ENCODE measurements around the gene KLF6. TPM values are rescaled to one million over a fixed set of nuclear protein-coding genes. Genes with fewer than 3 reads are reported as not detected.

The KLF6 gene
- polyA plus RNA-seq, 1 of the 3 experiments (the other 2 are of a cell fraction) = 148 TPM

- H3F3A ChIP-seq (replicated peaks; ENCODE audit: insufficient read depth) = peaks cover 31% of the 10 kb centered on the region
- TF ChIP-seq USF2 (IDR thresholded peaks at IDR 0.05; ENCODE audit: borderline replicate concordance, low read depth, low read length) = no peak
- no peak for TF ChIP-seq RCOR1 (IDR thresholded peaks at IDR 0.05; ENCODE audit: low read length)
- TF ChIP-seq, protein P1, sequence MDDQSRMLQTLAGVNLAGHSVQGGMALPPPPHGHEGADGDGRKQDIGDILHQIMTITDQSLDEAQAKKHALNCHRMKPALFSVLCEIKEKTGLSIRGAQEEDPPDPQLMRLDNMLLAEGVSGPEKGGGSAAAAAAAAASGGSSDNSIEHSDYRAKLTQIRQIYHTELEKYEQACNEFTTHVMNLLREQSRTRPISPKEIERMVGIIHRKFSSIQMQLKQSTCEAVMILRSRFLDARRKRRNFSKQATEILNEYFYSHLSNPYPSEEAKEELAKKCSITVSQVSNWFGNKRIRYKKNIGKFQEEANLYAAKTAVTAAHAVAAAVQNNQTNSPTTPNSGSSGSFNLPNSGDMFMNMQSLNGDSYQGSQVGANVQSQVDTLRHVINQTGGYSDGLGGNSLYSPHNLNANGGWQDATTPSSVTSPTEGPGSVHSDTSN (IDR thresholded peaks at IDR 0.05) = peak; percentile 70
- TF ChIP-seq EP300 (IDR thresholded peaks at IDR 0.05; ENCODE audit: borderline replicate concordance in 1 of 2, low read depth in 1 of 2, low read length in 1 of 2) = peak; percentile 9 to 62; a peak in 1 of 4 replicates
- peak; percentile 48; the same call in 1 of the 2 replicates for TF ChIP-seq JUND (IDR thresholded peaks at IDR 0.05)
- no peak for TF ChIP-seq EZH2phosphoT487 (IDR thresholded peaks at IDR 0.05; ENCODE audit: borderline replicate concordance, low read depth)
- TF ChIP-seq FOSL2 (IDR thresholded peaks at IDR 0.05; ENCODE audit: borderline replicate concordance, low read depth) = peak; percentile 60; the same call in 1 of the 2 replicates
- TF ChIP-seq MEF2A (IDR thresholded peaks at IDR 0.05; ENCODE audit: borderline replicate concordance, low read depth) = no peak
- TF ChIP-seq NFIC (IDR thresholded peaks at IDR 0.05; ENCODE audit: borderline replicate concordance) = no peak
- peak overlapping the region; percentile 6; the same call in 1 of the 2 replicates for H3K9ac ChIP-seq
- no peaks in the 10 kb centered on the region for H3K9me3 ChIP-seq
- H3K4me3 ChIP-seq (ENCODE audit: low read depth in 2 of 2, low read length in 1 of 2) = no peak overlapping the region
- peak overlapping the region; percentile 39 to 90 for H3K27ac ChIP-seq (ENCODE audit: low read depth in 2 of 2, low read length in 1 of 2)
- no peaks in the 10 kb centered on the region for H3K36me3 ChIP-seq (replicated peaks in 1 of 2; ENCODE audit: control insufficient read depth in 1 of 2, insufficient read depth in 2 of 2, low read length in 1 of 2)
- peaks cover 9 to 30% of the 10 kb centered on the region in 2 experiments for H3K4me1 ChIP-seq (ENCODE audit: control insufficient read depth in 1 of 2, insufficient read depth in 2 of 2, low read depth in 1 of 2, low read length in 1 of 2)
- H2AFZ ChIP-seq (ENCODE audit: low read depth) = no peak overlapping the region
- whole genome bisulfite sequencing (ENCODE audit: low lambda C conversion rate) = 59% methylated on average over 14 of the region's 14 CpGs
- ChIA-PET CTCF (interaction anchor here (1.4 kb wide), 1 partner anchor 35 kb away, joined by 3 read pairs; no protein-coding TSS in a partner anchor), POLR2A (no interaction called here)
- no peaks in the 10 kb centered on the region for H3K79me2 ChIP-seq (ENCODE audit: insufficient read depth)
- peak overlapping the region; percentile 67 for H3K4me2 ChIP-seq
- H4K20me1 ChIP-seq (ENCODE audit: insufficient read depth) = no peaks in the 10 kb centered on the region
- DNase-seq = no peak
- H3K27me3 ChIP-seq (ENCODE audit: insufficient read depth) = no peaks in the 10 kb centered on the region
- no peaks in the 10 kb centered on the region for H3K9me2 ChIP-seq
Observed at GRCh38 chr10:3755440-3756359, 29.3 kb downstream of the KLF6 start.

DNA sequence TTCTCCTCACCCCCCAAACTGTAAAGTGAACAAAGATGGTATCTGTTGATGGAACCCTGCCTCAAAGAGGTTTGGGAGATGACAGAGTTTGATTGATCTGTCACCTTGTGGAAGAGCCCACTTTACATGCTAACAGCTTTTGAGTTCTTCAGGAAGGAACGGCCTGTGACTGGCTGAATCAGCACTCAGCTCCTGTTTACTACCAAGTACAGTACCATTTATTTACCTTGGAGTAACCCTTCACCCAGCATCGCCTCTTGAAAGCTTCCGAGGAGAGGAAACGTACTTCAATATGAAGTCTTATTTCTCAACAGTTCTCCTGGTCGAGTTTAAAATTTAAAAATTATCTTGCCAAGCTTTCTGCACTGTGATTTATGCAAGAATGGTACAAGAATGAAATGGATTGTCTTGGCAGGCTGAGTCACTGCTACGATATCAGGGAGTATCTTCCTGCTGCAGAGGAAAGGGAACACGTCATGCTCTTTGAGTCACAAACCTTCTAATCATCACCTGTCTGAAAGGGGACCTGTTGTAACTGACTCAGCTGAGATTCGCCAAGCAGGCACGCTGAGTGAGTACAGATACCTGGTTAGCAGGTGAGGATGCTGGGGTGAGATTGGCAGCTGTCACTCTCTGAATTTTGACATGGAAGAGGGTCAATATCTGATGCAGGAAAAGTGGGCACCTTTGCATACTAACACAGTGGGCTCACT, 30.1 kb downstream of the KLF6 start:
- H3K79me2 ChIP-seq (ENCODE audit: insufficient read depth) = no peaks in the 10 kb centered on the region
- H3K27ac ChIP-seq (ENCODE audit: low read depth in 2 of 2, low read length in 1 of 2) = peak overlapping the region; percentile 65 to 90
- no peak overlapping the region; the same call in 1 of the 2 replicates for H2AFZ ChIP-seq (ENCODE audit: low read depth)
- H3K4me1 ChIP-seq (ENCODE audit: control insufficient read depth in 1 of 2, insufficient read depth in 2 of 2, low read depth in 1 of 2, low read length in 1 of 2) = peaks cover 17 to 33% of the 10 kb centered on the region in 2 experiments
- POLR2A ChIA-PET = no interaction called here
- H3K9ac ChIP-seq = peak overlapping the region; percentile 31; the same call in 1 of the 2 replicates
- no peaks in the 10 kb centered on the region for H3K9me3 ChIP-seq
- 9% methylated on average over 9 of the region's 9 CpGs for WGBS (ENCODE audit: low lambda C conversion rate)
- H4K20me1 ChIP-seq (ENCODE audit: insufficient read depth) = no peaks in the 10 kb centered on the region
- H3K4me3 ChIP-seq (ENCODE audit: low read depth in 2 of 2, low read length in 1 of 2) = no peak overlapping the region
- H3K36me3 ChIP-seq (replicated peaks in 1 of 2; ENCODE audit: control insufficient read depth in 1 of 2, insufficient read depth in 2 of 2, low read length in 1 of 2) = no peaks in the 10 kb centered on the region
- H3K27me3 ChIP-seq (ENCODE audit: insufficient read depth) = no peaks in the 10 kb centered on the region
- no peak for DNase-seq
- H3F3A ChIP-seq (replicated peaks; ENCODE audit: insufficient read depth) = peaks cover 31% of the 10 kb centered on the region
- CTCF ChIA-PET = interaction anchor here (1.4 kb wide), 1 partner anchor 34 kb away, joined by 3 read pairs; no protein-coding TSS in a partner anchor
- H3K4me2 ChIP-seq = peak overlapping the region; percentile 67
- H3K9me2 ChIP-seq = no peaks in the 10 kb centered on the region
- peak; percentile 68; the same call in 1 of the 2 replicates for TF ChIP-seq POLR2AphosphoS5 (IDR thresholded peaks at IDR 0.05; ENCODE audit: low read depth, low read length)
- no peak for TF ChIP-seq USF1 (IDR thresholded peaks at IDR 0.05; ENCODE audit: borderline replicate concordance, low read depth)
- no peak for TF ChIP-seq ELF1 (IDR thresholded peaks at IDR 0.05)
- no peak for TF ChIP-seq FOXJ3 (CRISPR knock-in tag; IDR thresholded peaks at IDR 0.05)
- peak; percentile 73; the same call in 1 of the 2 replicates for TF ChIP-seq RXRA (IDR thresholded peaks at IDR 0.05; ENCODE audit: borderline replicate concordance, low read depth)
- TF ChIP-seq, protein P1 (IDR thresholded peaks at IDR 0.05) = peak; percentile 96
- no peak for TF ChIP-seq TAF1 (IDR thresholded peaks at IDR 0.05; ENCODE audit: borderline replicate concordance, low read depth, low read length)
- TF ChIP-seq YY1 (IDR thresholded peaks at IDR 0.05; ENCODE audit: low read depth) = no peak
- peak; percentile 30; the same call in 1 of the 2 replicates for TF ChIP-seq MAX (IDR thresholded peaks at IDR 0.05; ENCODE audit: low read depth)
- peak; percentile 70; the same call in 1 of the 2 replicates for TF ChIP-seq ZBTB33 (IDR thresholded peaks at IDR 0.05; ENCODE audit: borderline replicate concordance, low read depth)

Data from SK-N-SH (cell line).